ENCODE results near the gene MGAT5B. TPM values are rescaled to one million over a fixed set of nuclear protein-coding genes. Genes with fewer than 3 reads are reported as not detected.

The MGAT5B gene
- polyA plus RNA-seq, 1 experiment, result 0.58 TPM

DNA sequence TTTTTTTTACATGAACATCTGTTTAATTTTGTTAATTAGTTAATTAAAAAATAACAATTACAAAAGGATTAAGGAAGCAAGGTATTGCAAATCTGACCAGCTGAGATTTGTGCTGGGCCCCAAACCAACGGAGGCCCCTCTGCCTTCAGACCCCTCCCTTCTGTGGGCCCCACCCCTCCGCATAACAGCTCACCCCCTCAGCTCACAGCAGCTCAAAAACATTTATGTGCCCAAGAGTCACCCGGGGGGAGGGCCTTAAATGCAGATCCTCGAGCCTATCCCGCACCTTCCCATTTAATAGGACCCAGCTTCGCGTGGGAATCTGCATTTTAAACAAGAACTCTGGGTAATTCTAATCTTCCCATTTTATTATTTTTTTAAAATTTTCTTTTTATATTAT lies 75.0 kb downstream of the MGAT5B start:
- no peak for DNase-seq (ENCODE audit: low read depth)
- no peak overlapping the region for H3K4me3 ChIP-seq (ENCODE audit: low read depth, low read length)
- no peaks in the 10 kb centered on the region; the same call in 1 of the 2 replicates for H3K27me3 ChIP-seq (ENCODE audit: control insufficient read depth, insufficient read depth, low read length)
- TF ChIP-seq CTCF (IDR thresholded peaks at IDR 0.05; ENCODE audit: insufficient read depth, low read depth, low read length), result no peak
- ChIA-PET CTCF (interaction anchor here (0.6 kb wide), 1 partner anchor 9 kb away, joined by 3 read pairs; no protein-coding TSS in a partner anchor), POLR2A (no interaction called here)
- H3K36me3 ChIP-seq (ENCODE audit: control insufficient read depth, insufficient read depth, low read length), result no peaks in the 10 kb centered on the region

DNA sequence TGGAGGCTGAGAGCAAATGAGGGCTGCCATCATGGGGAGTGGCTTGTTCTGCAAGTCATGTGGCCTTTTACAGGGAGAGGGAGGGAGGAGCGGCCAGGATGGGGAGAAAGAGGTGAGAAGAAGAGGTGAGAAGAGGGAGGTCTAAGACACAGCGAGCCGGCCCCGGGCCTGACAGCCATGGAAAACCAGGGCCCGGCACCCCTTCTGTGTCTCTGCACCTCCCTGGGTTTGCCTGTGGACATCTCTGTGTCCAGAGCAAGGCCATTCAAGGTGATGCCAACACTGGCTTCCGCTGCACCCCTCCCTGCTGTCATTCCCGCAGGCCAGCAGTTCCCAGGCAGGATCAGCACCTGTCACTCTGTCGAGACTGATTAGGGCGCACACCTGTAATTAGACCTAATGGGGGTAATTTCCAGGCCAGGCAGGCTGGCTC lies 75.6 kb downstream of the MGAT5B start:
- no peak for TF ChIP-seq CTCF (IDR thresholded peaks at IDR 0.05; ENCODE audit: insufficient read depth, low read depth, low read length)
- Histone ChIP-seq H3K36me3 (ENCODE audit: control insufficient read depth, insufficient read depth, low read length) (no peaks in the 10 kb centered on the region), H3K4me3 (ENCODE audit: low read depth, low read length) (no peak overlapping the region), H3K27me3 (ENCODE audit: control insufficient read depth, insufficient read depth, low read length) (no peaks in the 10 kb centered on the region; the same call in 1 of the 2 replicates)
- ChIA-PET CTCF (no interaction called here), POLR2A (no interaction called here)
- no peak for DNase-seq (ENCODE audit: low read depth)

DNA sequence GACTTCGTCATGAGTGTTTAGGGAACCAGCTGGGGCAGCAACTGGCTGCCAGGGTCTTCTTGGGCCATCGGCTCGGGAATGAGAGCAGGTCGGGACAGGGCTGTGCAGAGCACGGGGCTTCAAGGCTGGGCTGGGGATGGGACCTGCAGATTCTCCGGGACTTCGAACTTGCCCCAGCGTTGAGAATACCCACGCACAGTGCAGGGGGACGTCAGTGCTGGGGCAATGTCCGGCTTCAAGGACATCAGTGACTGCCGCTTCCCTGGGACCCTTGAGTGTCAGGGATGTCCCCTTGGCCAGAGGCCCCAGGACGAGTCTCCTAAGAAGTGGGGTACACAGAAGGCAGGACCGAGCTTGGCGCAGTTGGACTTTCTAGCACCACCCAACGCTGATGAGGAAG lies 76.3 kb downstream of the MGAT5B start:
- DNase-seq (ENCODE audit: low read depth), result no peak
- Histone ChIP-seq H3K27me3 (ENCODE audit: control insufficient read depth, insufficient read depth, low read length) (no peaks in the 10 kb centered on the region; the same call in 1 of the 2 replicates), H3K4me3 (ENCODE audit: low read depth, low read length) (no peak overlapping the region), H3K36me3 (ENCODE audit: control insufficient read depth, insufficient read depth, low read length) (no peaks in the 10 kb centered on the region)
- POLR2A ChIA-PET, result no interaction called here
- CTCF ChIA-PET, result no interaction called here
- no peak for TF ChIP-seq CTCF (IDR thresholded peaks at IDR 0.05; ENCODE audit: insufficient read depth, low read depth, low read length)

GRCh38 chr17:76946111-76946771 lies 78.0 kb downstream of the MGAT5B start:
- H3K27me3 ChIP-seq (ENCODE audit: control insufficient read depth, insufficient read depth, low read length), result no peaks in the 10 kb centered on the region; the same call in 1 of the 2 replicates
- DNase-seq (ENCODE audit: low read depth), result no peak
- H3K36me3 ChIP-seq (ENCODE audit: control insufficient read depth, insufficient read depth, low read length), result no peaks in the 10 kb centered on the region
- no peak overlapping the region for H3K4me3 ChIP-seq (ENCODE audit: low read depth, low read length)
- CTCF ChIA-PET, result interaction anchor here (0.9 kb wide), 1 partner anchor 9 kb away, joined by 3 read pairs; no protein-coding TSS in a partner anchor
- no peak for TF ChIP-seq CTCF (IDR thresholded peaks at IDR 0.05; ENCODE audit: insufficient read depth, low read depth, low read length)
- POLR2A ChIA-PET, result no interaction called here

DNA sequence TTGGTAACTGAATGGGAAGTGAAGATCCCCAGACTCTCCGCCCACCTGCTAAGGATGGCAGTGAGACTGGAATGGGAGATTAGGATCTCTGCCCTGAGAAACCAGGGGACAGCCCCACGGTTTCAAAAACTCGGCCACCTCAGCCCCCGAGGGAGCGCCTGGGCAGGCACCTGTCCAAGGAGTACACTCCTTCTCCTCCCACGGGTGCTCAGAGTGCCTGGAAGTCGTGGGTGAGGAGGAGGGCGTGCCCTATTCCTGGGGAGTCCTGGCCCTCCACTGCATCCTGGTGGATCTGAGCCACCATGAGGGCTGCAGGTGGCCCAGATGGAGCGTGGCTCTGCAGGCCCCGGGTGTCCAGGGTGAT lies 78.5 kb downstream of the MGAT5B start:
- DNase-seq (ENCODE audit: low read depth), result no peak
- Histone ChIP-seq H3K27me3 (ENCODE audit: control insufficient read depth, insufficient read depth, low read length) (no peaks in the 10 kb centered on the region; the same call in 1 of the 2 replicates), H3K36me3 (ENCODE audit: control insufficient read depth, insufficient read depth, low read length) (no peaks in the 10 kb centered on the region), H3K4me3 (ENCODE audit: low read depth, low read length) (no peak overlapping the region)
- POLR2A ChIA-PET, result no interaction called here
- TF ChIP-seq CTCF (IDR thresholded peaks at IDR 0.05; ENCODE audit: insufficient read depth, low read depth, low read length), result no peak
- CTCF ChIA-PET, result no interaction called here
